Measurements from ENCODE around the gene PHB1.

GRCh38 chr17:49407086-49407485 lies 7.6 kb downstream of the PHB1 start:
- no peak for TF ChIP-seq CTCF (conservative IDR thresholded peaks at IDR 0.05; ENCODE audit: low read depth in 2 of 2)
- no peak for TF ChIP-seq EZH2 (IDR thresholded peaks at IDR 0.05; ENCODE audit: low read depth, unreplicated experiment)
- TF ChIP-seq EZH2phosphoT487 (IDR thresholded peaks at IDR 0.05; ENCODE audit: unreplicated experiment), result no peak
- TF ChIP-seq REST (IDR thresholded peaks at IDR 0.05; ENCODE audit: unreplicated experiment), result no peak
- no peak for TF ChIP-seq JUNB (IDR thresholded peaks at IDR 0.05; ENCODE audit: unreplicated experiment)

Data from GM23338 (cell line).